Esophagus muscularis mucosa (tissue), 3 donors: ENCODE measurements around the gene EZH2.

Source experiments
- CTCF ChIP-seq, 3 experiments: fragments of 200-600 bp in 2 of 3; fragments of 450-650 bp in 1 of 3; sonication (generic) in 2 of 3; IDR thresholded peaks; one replicate each; pipeline ENCODE4 v1.5.1; 2017 to 2019; ENCODE audit warnings: antibody characterized with exemption in 3 of 3, mild to moderate bottlenecking in 2 of 3, moderate library complexity in 1 of 3
- POLR2A ChIP-seq: fragments of 450-650 bp; IDR thresholded peaks from one replicate; pipeline ENCODE4 v1.6.1; 2017; ENCODE audit warnings: antibody characterized with exemption, moderate library complexity, mild to moderate bottlenecking, low read depth
- POLR2AphosphoS5 ChIP-seq, 2 donors: sonication (generic); formaldehyde crosslinking; IDR thresholded peaks; one replicate each; pipeline ENCODE4 v1.6.1; 2017; ENCODE audit warnings: antibody characterized with exemption in 2 of 2

- TF ChIP-seq CTCF (IDR thresholded peaks at IDR 0.05) (no peak), POLR2A (no peak), POLR2AphosphoS5 (IDR thresholded peaks at IDR 0.05) (no peak)
Measured at GRCh38 chr7:148931470-148931869, 47.4 kb upstream of the EZH2 start.
